ENCODE results near the gene FAM83F. TPM values are rescaled to one million over a fixed set of nuclear protein-coding genes. Genes with fewer than 3 reads are reported as not detected.

FAM83F gene
- total RNA-seq, 6 experiments from 2014 or later: not detected

GRCh38 chr22:40043081-40043480 lies 48.3 kb downstream of the FAM83F start:
- TF ChIP-seq, protein P1, sequence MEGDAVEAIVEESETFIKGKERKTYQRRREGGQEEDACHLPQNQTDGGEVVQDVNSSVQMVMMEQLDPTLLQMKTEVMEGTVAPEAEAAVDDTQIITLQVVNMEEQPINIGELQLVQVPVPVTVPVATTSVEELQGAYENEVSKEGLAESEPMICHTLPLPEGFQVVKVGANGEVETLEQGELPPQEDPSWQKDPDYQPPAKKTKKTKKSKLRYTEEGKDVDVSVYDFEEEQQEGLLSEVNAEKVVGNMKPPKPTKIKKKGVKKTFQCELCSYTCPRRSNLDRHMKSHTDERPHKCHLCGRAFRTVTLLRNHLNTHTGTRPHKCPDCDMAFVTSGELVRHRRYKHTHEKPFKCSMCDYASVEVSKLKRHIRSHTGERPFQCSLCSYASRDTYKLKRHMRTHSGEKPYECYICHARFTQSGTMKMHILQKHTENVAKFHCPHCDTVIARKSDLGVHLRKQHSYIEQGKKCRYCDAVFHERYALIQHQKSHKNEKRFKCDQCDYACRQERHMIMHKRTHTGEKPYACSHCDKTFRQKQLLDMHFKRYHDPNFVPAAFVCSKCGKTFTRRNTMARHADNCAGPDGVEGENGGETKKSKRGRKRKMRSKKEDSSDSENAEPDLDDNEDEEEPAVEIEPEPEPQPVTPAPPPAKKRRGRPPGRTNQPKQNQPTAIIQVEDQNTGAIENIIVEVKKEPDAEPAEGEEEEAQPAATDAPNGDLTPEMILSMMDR (IDR thresholded peaks at IDR 0.05): no peak
- Mint-ChIP-seq H3K9me3 (no peaks in the 10 kb centered on the region), H3K27ac (no peak overlapping the region), H3K4me1 (ENCODE audit: low read depth) (peaks cover 27% of the 10 kb centered on the region; the same call in 1 of the 2 replicates), H3K4me3 (no peak overlapping the region; the same call in 1 of the 2 replicates), H3K27me3 (ENCODE audit: insufficient read depth) (peaks cover 9% of the 10 kb centered on the region), H3K36me3 (ENCODE audit: low read depth) (no peaks in the 10 kb centered on the region)
- DNase-seq: no peak

DNA sequence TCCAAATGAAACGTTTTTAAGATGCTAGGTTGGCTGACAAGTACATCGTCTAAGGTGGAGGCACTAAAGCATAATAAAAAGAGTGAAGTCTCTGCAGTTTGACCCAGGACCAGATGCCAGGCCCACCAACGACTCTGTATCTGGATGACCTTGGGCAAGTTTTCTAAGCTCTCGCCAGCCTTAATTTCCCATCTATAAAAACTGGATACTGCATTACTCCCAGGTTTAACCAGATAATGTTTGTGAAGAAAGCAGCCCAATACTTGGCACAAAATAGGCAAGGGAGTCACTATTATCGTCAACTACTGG lies 49.0 kb downstream of the FAM83F start:
- Mint-ChIP-seq H3K27me3 (ENCODE audit: insufficient read depth) (peaks cover 3% of the 10 kb centered on the region), H3K9me3 (no peaks in the 10 kb centered on the region), H3K27ac (peak overlapping the region; percentile 97), H3K4me3 (peak overlapping the region; percentile 94), H3K4me1 (ENCODE audit: low read depth) (peaks cover 27% of the 10 kb centered on the region; the same call in 1 of the 2 replicates), H3K36me3 (ENCODE audit: low read depth) (no peaks in the 10 kb centered on the region)
- TF ChIP-seq, protein P1 (IDR thresholded peaks at IDR 0.05): no peak
- DNase-seq: no peak

DNA sequence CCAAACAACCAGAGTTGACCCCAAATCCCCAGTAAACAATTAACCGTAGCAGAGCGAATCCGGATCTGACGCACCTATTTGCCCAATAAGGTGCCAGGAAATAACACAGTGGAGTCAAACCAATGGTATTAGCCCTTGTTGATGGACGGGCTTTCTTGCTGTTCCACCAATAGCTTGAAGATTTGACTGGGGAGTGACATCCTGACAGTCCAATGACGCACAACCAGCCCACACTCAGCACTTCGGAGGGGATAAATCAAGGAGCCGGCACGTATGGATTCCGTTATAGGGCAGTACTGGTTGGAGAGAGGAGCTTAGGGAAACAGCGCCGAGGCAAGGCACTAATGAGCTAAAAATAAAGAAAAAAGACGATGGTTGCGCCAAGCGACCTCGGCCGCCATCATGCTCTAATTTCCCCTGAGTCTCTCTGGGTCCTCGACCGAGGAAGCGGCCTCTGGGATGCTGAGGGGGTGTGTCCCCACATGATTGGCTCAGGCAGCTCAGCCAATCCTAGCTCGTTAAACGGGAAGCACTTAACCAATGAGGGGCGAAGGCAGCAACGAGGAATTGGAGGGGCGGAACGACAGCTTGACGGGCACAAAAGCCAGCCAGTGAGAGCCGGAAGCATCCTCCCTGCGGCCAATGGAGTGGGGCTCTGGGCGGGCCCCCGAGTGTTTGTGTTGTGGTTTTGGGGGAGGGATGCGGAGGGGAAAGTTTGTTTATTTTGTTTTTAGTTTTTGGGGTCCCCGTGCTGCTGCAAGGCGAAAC lies 49.5 kb downstream of the FAM83F start:
- Mint-ChIP-seq H3K4me3 (peak overlapping the region; percentile 94), H3K27ac (peak overlapping the region; percentile 97), H3K4me1 (ENCODE audit: low read depth) (peaks cover 27% of the 10 kb centered on the region; the same call in 1 of the 2 replicates), H3K36me3 (ENCODE audit: low read depth) (no peaks in the 10 kb centered on the region), H3K9me3 (no peaks in the 10 kb centered on the region), H3K27me3 (ENCODE audit: insufficient read depth) (peaks cover 5% of the 10 kb centered on the region)
- TF ChIP-seq, protein P1 (IDR thresholded peaks at IDR 0.05): no peak
- DNase-seq: peak; percentile 99

GRCh38 chr22:40044870-40045834 lies 50.4 kb downstream of the FAM83F start:
- peaks cover 27% of the 10 kb centered on the region; the same call in 1 of the 2 replicates for H3K4me1 Mint-ChIP-seq (ENCODE audit: low read depth)
- peaks cover 9% of the 10 kb centered on the region for H3K27me3 Mint-ChIP-seq (ENCODE audit: insufficient read depth)
- no peaks in the 10 kb centered on the region for H3K9me3 Mint-ChIP-seq
- H3K4me3 Mint-ChIP-seq: peak overlapping the region; percentile 94
- DNase-seq: no peak
- H3K27ac Mint-ChIP-seq: peak overlapping the region; percentile 97
- no peaks in the 10 kb centered on the region for H3K36me3 Mint-ChIP-seq (ENCODE audit: low read depth)
- TF ChIP-seq, protein P1 (IDR thresholded peaks at IDR 0.05): no peak

DNA sequence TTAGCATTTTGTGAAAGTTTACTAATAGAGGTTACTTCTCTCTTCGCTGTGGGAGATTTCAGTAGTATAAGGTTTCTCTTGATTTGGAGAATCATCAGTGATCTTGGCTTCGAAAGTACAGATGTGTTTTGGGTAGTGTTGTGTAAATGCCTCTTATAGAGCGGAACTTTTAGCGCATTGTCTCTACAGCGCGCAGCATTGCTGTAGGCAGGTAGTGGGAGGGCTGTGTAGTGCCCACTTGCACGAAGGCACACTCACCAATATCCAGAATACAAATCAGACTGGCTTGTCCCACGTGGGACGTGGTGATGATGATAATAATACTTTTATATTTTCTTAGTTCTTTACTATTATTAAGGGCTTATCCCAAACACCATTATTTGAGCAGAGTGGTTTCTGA lies 51.4 kb downstream of the FAM83F start:
- H3K27me3 Mint-ChIP-seq (ENCODE audit: insufficient read depth): peaks cover 10% of the 10 kb centered on the region
- H3K4me3 Mint-ChIP-seq: peak overlapping the region; percentile 1; the same call in 1 of the 2 replicates
- H3K4me1 Mint-ChIP-seq (ENCODE audit: low read depth): peaks cover 21% of the 10 kb centered on the region; the same call in 1 of the 2 replicates
- H3K36me3 Mint-ChIP-seq (ENCODE audit: low read depth): no peaks in the 10 kb centered on the region
- DNase-seq: no peak
- H3K9me3 Mint-ChIP-seq: no peaks in the 10 kb centered on the region
- H3K27ac Mint-ChIP-seq: no peak overlapping the region
- TF ChIP-seq, protein P1 (IDR thresholded peaks at IDR 0.05): no peak

Data from HFFc6 (cell line).